ENCODE results near the gene DNAJC12.
"Not testable (repeated sequence)": the region's sequence is repeated elsewhere in the genome, so short reads cannot be mapped to it uniquely, and the experiment has no call there.

Gene DNAJC12

GRCh38 chr10:67839511-67839910, 1.5 kb upstream of the DNAJC12 start:
- not testable (repeated sequence) for DNase-seq

- DNase-seq: no peak
Measured at GRCh38 chr10:67836972-67837371, 1.0 kb downstream of the DNAJC12 start.

- no peak for DNase-seq
Measured at GRCh38 chr10:67836488-67836887, 1.5 kb downstream of the DNAJC12 start.

- DNase-seq: not testable (repeated sequence)
Measured at GRCh38 chr10:67835541-67836394, 2.2 kb downstream of the DNAJC12 start.

- no peak for DNase-seq
Measured at GRCh38 chr10:67834375-67834774, 3.6 kb downstream of the DNAJC12 start.

GRCh38 chr10:67827811-67828210, 10.2 kb downstream of the DNAJC12 start:
- DNase-seq: no peak

GRCh38 chr10:67819768-67820204, 18.2 kb downstream of the DNAJC12 start:
- no peak for DNase-seq

GRCh38 chr10:67818323-67818722, 19.7 kb downstream of the DNAJC12 start:
- peak; percentile 18 for DNase-seq

GRCh38 chr10:67816719-67817118, 21.3 kb downstream of the DNAJC12 start:
- no peak for DNase-seq

GRCh38 chr10:67815571-67816059, 22.4 kb downstream of the DNAJC12 start:
- DNase-seq: no peak

- DNase-seq: no peak
Measured at GRCh38 chr10:67812007-67812406, 26.0 kb downstream of the DNAJC12 start.

GRCh38 chr10:67809107-67809506, 28.9 kb downstream of the DNAJC12 start:
- no peak for DNase-seq

- DNase-seq: no peak
Measured at GRCh38 chr10:67808704-67809103, 29.3 kb downstream of the DNAJC12 start.

GRCh38 chr10:67807855-67808456, 30.0 kb downstream of the DNAJC12 start:
- no peak for DNase-seq

- DNase-seq: no peak
Measured at GRCh38 chr10:67804395-67804678, 33.7 kb downstream of the DNAJC12 start.

GRCh38 chr10:67803588-67804394, 34.2 kb downstream of the DNAJC12 start:
- no peak for DNase-seq

- DNase-seq: no peak
Measured at GRCh38 chr10:67802767-67803538, 35.0 kb downstream of the DNAJC12 start.

- DNase-seq: no peak
Measured at GRCh38 chr10:67801118-67801517, 36.9 kb downstream of the DNAJC12 start.

GRCh38 chr10:67794909-67795460, 43.0 kb downstream of the DNAJC12 start:
- DNase-seq: no peak

GRCh38 chr10:67794256-67794655, 43.7 kb downstream of the DNAJC12 start:
- DNase-seq: no peak

GRCh38 chr10:67793313-67793712, 44.7 kb downstream of the DNAJC12 start:
- DNase-seq: no peak

- DNase-seq: no peak
Measured at GRCh38 chr10:67792653-67793052, 45.3 kb downstream of the DNAJC12 start.

All from NCI-H1417 treated with DMSO at 0.1 percent for 48 hours (cell line).